ENCODE data around the gene FARP2.

FARP2 gene

GRCh38 chr2:241344925-241345651 lies 11.0 kb upstream of the FARP2 start:
- no peaks in the 10 kb centered on the region for H3K9me3 ChIP-seq (ENCODE audit: insufficient read depth, low read depth, low read length)
- no peaks in the 10 kb centered on the region for H3F3A ChIP-seq (ENCODE audit: low read depth)
- no peak overlapping the region for H3K4me2 ChIP-seq (ENCODE audit: low read depth, low read length, poor library complexity, severe bottlenecking)
- peaks cover 9% of the 10 kb centered on the region for H3K79me2 ChIP-seq (ENCODE audit: insufficient read depth, low read length)
- no peak overlapping the region for H3K9ac ChIP-seq (ENCODE audit: low read depth, low read length, poor library complexity, severe bottlenecking)
- H4K20me1 ChIP-seq (ENCODE audit: insufficient read depth, low read length, poor library complexity, severe bottlenecking) = peaks cover 10% of the 10 kb centered on the region
- H3K4me1 ChIP-seq (ENCODE audit: insufficient read depth, low read length, poor library complexity, severe bottlenecking) = peaks cover 6% of the 10 kb centered on the region
- no peak overlapping the region for H2AFZ ChIP-seq (ENCODE audit: low read length)
- H3K27me3 ChIP-seq (ENCODE audit: insufficient read depth, low read length, poor library complexity, severe bottlenecking) = no peaks in the 10 kb centered on the region
- TF ChIP-seq CTCF (conservative IDR thresholded peaks at IDR 0.05; ENCODE audit: low read length) = no peak
- no peak for TF ChIP-seq EZH2phosphoT487 (IDR thresholded peaks at IDR 0.05; ENCODE audit: borderline replicate concordance)
- H3K9me2 ChIP-seq (replicated peaks; ENCODE audit: low read depth, low read length) = no peaks in the 10 kb centered on the region
- peaks cover 93% of the 10 kb centered on the region for H3K36me3 ChIP-seq (ENCODE audit: insufficient read depth, low read length)
- H3K4me3 ChIP-seq (ENCODE audit: low read length, poor library complexity, severe bottlenecking) = no peak overlapping the region

DNA sequence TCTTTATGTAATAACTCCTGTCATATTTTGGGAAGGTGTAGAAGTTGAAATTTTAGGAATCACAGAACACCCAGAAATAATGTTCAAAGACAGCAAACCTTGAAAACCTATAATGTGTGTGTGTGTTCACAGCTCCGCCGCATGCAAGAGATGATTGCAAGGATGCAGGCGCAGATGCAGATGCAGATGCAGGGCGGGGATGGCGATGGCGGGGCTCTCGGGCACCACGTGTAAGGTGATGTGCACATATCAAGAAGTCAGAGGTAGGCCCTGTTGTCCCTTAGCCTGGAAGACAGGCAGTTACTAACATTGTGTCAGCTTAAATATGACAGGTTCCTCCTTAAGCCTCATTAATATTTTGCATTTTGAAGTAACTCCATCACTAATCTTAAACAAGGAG lies 6.1 kb upstream of the FARP2 start:
- H3K27me3 ChIP-seq (ENCODE audit: insufficient read depth, low read length, poor library complexity, severe bottlenecking) = no peaks in the 10 kb centered on the region
- no peaks in the 10 kb centered on the region for H3K9me3 ChIP-seq (ENCODE audit: insufficient read depth, low read depth, low read length)
- no peak overlapping the region for H3K4me2 ChIP-seq (ENCODE audit: low read depth, low read length, poor library complexity, severe bottlenecking)
- H3K4me3 ChIP-seq (ENCODE audit: low read length, poor library complexity, severe bottlenecking) = no peak overlapping the region
- H3K9ac ChIP-seq (ENCODE audit: low read depth, low read length, poor library complexity, severe bottlenecking) = no peak overlapping the region
- H4K20me1 ChIP-seq (ENCODE audit: insufficient read depth, low read length, poor library complexity, severe bottlenecking) = peaks cover 1% of the 10 kb centered on the region
- peaks cover 6% of the 10 kb centered on the region; the same call in 1 of the 2 replicates for H3F3A ChIP-seq (ENCODE audit: low read depth)
- no peak for TF ChIP-seq CTCF (conservative IDR thresholded peaks at IDR 0.05; ENCODE audit: low read length)
- TF ChIP-seq EZH2phosphoT487 (IDR thresholded peaks at IDR 0.05; ENCODE audit: borderline replicate concordance) = no peak
- no peaks in the 10 kb centered on the region for H3K79me2 ChIP-seq (ENCODE audit: insufficient read depth, low read length)
- H3K4me1 ChIP-seq (ENCODE audit: insufficient read depth, low read length, poor library complexity, severe bottlenecking) = no peaks in the 10 kb centered on the region
- H3K36me3 ChIP-seq (ENCODE audit: insufficient read depth, low read length) = peaks cover 97% of the 10 kb centered on the region
- H2AFZ ChIP-seq (ENCODE audit: low read length) = no peak overlapping the region
- H3K9me2 ChIP-seq (replicated peaks; ENCODE audit: low read depth, low read length) = no peaks in the 10 kb centered on the region

- Histone ChIP-seq H3K79me2 (ENCODE audit: insufficient read depth, low read length) (no peaks in the 10 kb centered on the region), H3F3A (ENCODE audit: low read depth) (peaks cover 8% of the 10 kb centered on the region; the same call in 1 of the 2 replicates), H3K9ac (ENCODE audit: low read depth, low read length, poor library complexity, severe bottlenecking) (no peak overlapping the region), H2AFZ (ENCODE audit: low read length) (no peak overlapping the region), H3K4me2 (ENCODE audit: low read depth, low read length, poor library complexity, severe bottlenecking) (no peak overlapping the region), H3K9me3 (ENCODE audit: insufficient read depth, low read depth, low read length) (no peaks in the 10 kb centered on the region), H3K4me3 (ENCODE audit: low read length, poor library complexity, severe bottlenecking) (no peak overlapping the region), H3K27me3 (ENCODE audit: insufficient read depth, low read length, poor library complexity, severe bottlenecking) (no peaks in the 10 kb centered on the region), H3K36me3 (ENCODE audit: insufficient read depth, low read length) (peaks cover 92% of the 10 kb centered on the region), H3K4me1 (ENCODE audit: insufficient read depth, low read length, poor library complexity, severe bottlenecking) (no peaks in the 10 kb centered on the region), H3K9me2 (replicated peaks; ENCODE audit: low read depth, low read length) (no peaks in the 10 kb centered on the region), H4K20me1 (ENCODE audit: insufficient read depth, low read length, poor library complexity, severe bottlenecking) (peaks cover 4% of the 10 kb centered on the region)
- TF ChIP-seq EZH2phosphoT487 (IDR thresholded peaks at IDR 0.05; ENCODE audit: borderline replicate concordance) (no peak), CTCF (conservative IDR thresholded peaks at IDR 0.05; ENCODE audit: low read length) (no peak)
These were observed 5.6 kb upstream of the FARP2 start for GRCh38 chr2:241350530-241350877.

Data from Loucy (cell line).